ENCODE data around the gene OR10V1.
A peak's percentile ranks its signal among the peaks of the same experiment; 100 is the strongest.

Gene OR10V1

GRCh38 chr11:59669611-59670009, 44.0 kb downstream of the OR10V1 start:
- no peak for FAIRE-seq
- peak; percentile 32 for DNase-seq (ENCODE audit: insufficient read length, low spot score)

GRCh38 chr11:59668950-59669610, 44.6 kb downstream of the OR10V1 start, which contains the start of gene PATL1:
TSS of gene PATL1 (minus strand) at chr11:59669037. CDS start at chr11:59668895, 142 bp downstream.
- FAIRE-seq, result peak; percentile 92

GRCh38 chr11:59668188-59668949, 45.3 kb downstream of the OR10V1 start:
- DNase-seq (ENCODE audit: insufficient read length, low spot score), result peak; percentile 44
- peak; percentile 4 for FAIRE-seq

More at GRCh38 chr11:59668950-59669610, 44.6 kb downstream of the OR10V1 start, which contains the start of gene PATL1:
- DNase-seq (ENCODE audit: insufficient read length, low spot score), result peak; percentile 97

- DNase-seq (ENCODE audit: insufficient read length, low spot score), result no peak
- FAIRE-seq, result no peak
These were observed 45.8 kb downstream of the OR10V1 start for GRCh38 chr11:59667812-59668187.

GRCh38 chr11:59666969-59667368, 46.7 kb downstream of the OR10V1 start:
- FAIRE-seq (no peak), DNase-seq (ENCODE audit: insufficient read length, low spot score) (no peak)
